COR-L47 (cell line): ENCODE measurements around the gene TMED9.
A peak's percentile ranks its signal among the peaks of the same experiment; 100 is the strongest.
"Not testable (repeated sequence)": the region's sequence is repeated elsewhere in the genome, so short reads cannot be mapped to it uniquely, and the experiment has no call there.

Experiments
- DNase-seq: peaks from one replicate; lab custom pipeline; 2025; lab: John Stamatoyannopoulos, UW

The TMED9 gene

DNA sequence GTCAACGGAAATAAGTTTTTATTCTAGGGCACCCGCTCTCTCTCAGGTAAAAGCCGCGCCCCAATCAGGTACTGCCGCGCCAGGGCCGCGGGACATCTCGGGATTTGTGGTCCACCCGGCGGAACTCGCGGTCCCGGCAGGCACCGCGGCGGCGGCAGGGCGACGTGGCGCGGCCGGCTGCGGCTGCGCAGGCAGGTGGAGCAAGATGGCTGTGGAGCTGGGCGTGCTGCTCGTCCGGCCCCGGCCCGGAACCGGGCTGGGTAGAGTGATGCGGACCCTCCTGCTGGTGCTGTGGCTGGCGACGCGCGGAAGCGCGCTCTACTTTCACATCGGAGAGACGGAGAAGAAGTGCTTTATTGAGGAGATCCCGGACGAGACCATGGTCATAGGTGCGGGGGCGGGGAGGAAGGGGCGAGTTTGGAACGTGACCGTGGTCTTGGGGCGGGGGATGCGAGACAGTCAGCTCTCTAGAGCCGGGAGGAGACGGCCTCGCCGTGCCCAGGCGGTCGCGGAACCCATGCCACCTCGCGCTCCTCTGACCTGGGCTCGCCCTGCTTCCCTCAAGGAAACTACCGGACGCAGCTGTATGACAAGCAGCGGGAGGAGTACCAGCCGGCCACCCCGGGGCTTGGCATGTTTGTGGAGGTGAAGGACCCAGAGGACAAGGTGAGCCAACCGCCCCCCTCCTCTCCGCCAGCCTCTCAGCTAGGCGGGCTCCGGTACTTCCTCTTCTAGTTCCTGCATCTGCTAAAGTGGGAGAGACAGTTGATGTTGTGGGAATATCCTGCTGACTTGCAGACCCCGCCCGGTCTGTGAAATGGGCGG is at the start of gene TMED9:
TSS of gene TMED9 (plus strand) at position 194 of the 825 bp plus-strand sequence. CDS start at position 206, 12 bp downstream.
- peak; percentile 71 for DNase-seq

- DNase-seq, result no peak
Measured at GRCh38 chr5:177542816-177543465, 49.1 kb upstream of the TMED9 start.

- DNase-seq, result no peak
Measured at GRCh38 chr5:177545487-177546257, 46.3 kb upstream of the TMED9 start.

GRCh38 chr5:177546258-177546741 is 45.7 kb upstream of the TMED9 start:
- DNase-seq, result no peak

DNA sequence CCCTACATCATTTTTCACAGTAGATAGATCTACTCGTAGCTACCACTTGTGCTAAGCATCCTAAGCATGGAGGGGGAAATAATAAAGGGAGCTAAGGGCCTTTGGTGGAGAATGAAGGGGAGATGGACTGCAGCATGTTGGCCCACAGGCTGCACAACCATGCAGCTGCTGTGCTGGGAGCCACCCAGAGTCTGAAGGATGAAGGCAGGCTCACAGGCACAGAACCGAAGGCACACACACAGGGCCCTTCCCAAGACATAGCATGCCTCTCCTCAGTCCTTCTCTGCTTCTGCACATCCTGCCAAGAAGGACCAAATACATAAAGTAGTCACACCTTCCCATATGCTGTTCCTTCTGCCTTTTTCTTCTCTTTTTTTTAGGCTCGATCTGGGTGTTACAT is 44.3 kb upstream of the TMED9 start:
- DNase-seq, result no peak

DNA sequence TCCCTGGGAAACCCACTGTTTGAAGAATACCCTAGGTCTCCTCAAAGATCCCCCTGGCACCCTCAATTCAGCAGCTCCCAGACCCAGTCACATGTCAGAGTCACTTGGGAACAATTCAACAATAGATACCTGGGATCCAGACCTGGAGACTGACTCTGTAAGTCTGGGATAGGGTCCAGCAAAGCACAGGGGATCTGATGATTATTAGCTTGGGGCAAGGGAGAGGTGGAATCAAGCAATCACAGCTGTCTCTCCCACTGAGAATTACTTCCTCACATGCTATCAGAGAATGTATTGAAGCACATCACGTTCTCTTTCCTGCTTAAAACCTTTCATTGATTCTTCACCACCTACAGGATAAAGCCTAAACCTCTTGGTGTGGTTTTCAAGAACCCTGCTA is 43.5 kb upstream of the TMED9 start:
- peak; percentile 69 for DNase-seq

- DNase-seq, result no peak
Measured at GRCh38 chr5:177550122-177550521, 41.9 kb upstream of the TMED9 start.

- no peak for DNase-seq
Measured at GRCh38 chr5:177552839-177553455, 39.1 kb upstream of the TMED9 start.

DNA sequence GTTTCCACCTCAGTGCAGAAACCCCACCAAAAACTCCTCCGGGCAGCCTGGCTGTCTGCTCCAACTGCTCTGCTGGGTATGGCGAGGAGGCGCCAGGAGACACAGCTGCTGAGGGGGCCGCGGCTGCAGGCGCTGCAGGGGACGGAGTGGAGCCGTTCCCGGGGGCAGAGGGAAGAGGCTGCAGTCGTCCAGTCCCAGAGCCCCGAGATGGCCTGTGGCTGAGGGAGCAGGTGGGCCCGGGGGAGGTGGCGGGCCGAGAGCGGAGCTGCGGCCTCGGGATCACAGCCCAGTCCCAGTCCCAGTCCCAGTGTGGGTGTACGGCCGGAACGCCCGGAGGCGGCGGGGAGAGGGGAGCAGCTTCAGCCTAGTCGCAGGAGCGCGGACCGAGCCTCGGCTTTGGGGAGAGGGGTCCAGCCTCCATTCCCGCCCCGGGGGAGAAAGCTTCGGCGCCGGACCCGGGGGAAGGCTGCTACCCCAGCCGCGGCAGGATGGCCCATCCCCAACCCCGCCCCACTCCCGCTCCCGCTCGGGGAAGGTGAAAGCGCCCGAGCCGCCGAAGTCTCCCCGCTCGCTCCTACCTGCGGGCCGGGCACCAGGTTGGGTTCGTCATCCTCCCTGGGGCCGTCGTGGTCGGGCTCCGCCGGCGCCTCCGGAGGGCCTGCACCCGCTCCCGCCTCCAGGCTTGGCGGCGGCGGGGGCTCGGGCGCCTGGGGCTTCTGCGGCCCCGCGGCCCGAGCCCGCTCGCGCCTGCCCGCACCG is 38.2 kb upstream of the TMED9 start:
- DNase-seq, result no peak

GRCh38 chr5:177554474-177555111 is 37.4 kb upstream of the TMED9 start, which contains the start of gene FAM193B:
Gene FAM193B (minus strand): TSS chr5:177554563. CDS start chr5:177554458, 105 bp downstream.
- DNase-seq, result peak; percentile 94

- DNase-seq, result no peak
Measured at GRCh38 chr5:177555228-177555627, 36.8 kb upstream of the TMED9 start.

GRCh38 chr5:177555665-177556064 is 36.3 kb upstream of the TMED9 start:
- DNase-seq, result no peak

DNA sequence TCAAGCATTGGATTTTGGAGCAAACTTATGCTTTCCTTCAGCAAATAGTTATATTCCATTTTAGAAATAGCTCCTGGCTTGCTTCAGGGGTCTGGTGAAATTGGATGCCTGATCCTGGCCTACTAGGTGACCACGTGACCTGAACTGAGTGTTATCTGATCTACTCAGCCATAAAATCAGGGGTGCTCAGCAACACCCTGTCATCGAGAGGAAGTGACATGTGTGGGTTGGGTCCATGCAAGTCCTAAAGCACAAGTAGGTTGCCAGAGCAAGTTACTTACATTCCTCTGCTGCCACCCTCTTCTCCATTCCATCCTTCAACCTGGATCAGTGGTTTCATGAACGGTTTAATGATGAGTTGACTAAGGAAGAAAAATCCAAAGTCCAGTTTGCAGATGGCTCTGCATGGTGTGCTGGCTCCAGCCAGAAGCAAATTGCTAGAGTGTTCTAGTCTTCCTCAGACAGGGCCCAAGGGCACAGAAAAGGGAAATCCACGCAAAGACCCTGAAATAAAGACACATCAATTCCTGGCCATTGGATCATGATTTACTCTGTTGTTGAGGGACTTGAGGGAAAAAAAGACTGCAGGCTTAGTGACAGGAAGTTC is 34.9 kb upstream of the TMED9 start:
- DNase-seq, result no peak

DNA sequence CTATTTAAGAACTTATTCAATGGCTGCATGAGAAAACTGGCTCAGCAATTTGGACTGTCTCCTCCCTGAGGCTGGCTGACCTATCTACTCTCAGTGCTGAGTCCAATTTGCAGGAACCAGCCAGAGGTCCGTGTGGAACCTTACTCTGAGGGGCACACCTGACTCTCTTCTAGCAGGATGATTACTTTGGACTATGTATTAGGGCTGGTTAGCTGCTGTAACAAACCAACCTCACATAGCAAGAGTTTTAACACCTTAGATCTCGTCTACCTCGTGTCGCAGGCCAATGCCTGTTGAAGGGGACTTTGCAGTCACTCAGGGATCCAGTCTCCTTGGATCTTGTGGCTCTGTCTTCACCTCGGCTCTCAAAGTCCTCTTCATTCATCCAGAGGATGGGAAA is 34.2 kb upstream of the TMED9 start:
- DNase-seq, result no peak

DNA sequence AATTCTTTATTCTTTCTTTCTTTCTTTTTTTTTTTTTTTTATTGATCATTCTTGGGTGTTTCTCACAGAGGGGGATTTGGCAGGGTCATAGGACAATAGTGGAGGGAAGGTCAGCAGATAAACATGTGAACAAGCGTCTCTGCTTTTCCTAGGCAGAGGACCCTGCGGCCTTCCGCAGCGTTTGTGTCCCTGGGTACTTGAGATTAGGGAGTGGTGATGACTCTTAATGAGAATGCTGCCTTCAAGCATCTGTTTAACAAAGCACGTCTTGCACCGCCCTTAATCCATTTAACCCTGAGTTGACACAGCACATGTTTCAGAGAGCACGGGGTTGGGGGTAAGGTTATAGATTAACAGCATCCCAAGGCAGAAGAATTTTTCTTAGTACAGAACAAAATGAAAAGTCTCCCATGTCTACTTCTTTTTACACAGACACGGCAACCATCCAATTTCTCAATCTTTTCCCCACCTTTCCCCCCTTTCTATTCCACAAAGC is 32.5 kb upstream of the TMED9 start:
- DNase-seq, result not testable (repeated sequence)

DNA sequence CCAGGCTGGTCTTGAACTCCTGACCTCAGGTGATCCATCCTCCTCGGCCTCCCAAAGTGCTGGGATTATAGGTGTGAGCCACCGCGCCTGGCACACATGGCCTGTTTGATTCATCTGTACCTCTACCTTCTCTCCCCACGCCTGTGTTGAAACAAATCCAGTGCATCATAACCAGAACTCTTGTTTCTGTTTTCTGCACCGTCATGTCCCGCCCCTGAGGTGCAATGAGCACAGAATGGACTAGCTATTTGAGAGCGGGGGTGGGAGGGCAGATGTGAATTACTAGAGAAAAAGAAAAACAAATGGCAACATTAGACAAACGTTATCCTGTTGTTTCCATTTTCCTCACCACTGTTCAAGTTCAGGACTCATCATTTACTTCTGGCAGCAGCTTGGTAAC is 27.0 kb upstream of the TMED9 start:
- DNase-seq, result no peak

DNA sequence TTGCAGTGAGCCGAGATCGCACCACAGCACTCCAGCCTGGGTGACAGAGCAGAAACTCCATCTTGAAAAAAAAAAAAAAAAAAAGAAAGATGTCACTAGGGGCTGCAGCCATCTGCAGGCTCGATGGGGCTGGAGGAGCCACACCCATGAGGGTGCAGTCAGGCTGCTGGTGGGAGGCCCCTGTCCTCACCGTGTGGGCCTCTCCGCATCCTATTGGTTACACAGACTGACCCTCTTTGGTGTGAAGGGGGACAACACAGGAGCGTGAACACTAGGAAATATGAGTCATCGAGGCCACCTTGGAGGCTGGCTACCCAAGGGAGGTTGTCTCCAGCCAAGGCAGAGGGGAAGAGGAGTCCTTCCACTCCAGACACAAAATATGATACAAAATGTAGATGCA is 23.7 kb upstream of the TMED9 start:
- no peak for DNase-seq

DNA sequence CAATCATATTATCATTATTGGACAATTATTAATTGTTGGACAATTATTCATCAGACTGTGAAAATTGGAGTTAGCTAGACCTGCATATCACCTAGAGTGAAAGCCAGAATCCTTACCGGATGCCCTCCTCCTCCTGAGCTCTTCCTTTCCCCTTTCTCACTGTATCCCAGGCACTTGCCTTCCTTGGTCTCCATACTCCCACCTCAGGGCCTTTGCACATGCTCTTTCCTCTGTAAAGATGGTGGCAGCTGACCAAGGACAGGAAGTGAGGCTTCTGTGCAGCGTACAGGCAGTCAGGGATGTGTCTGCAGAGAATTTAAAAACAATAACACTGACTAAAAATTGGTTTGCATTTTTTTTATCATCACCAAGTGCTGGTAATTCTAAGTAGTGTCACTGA is 22.1 kb upstream of the TMED9 start:
- no peak for DNase-seq

- no peak for DNase-seq
Measured at GRCh38 chr5:177575488-177575887, 16.5 kb upstream of the TMED9 start.

- DNase-seq, result peak; percentile 6
Measured at GRCh38 chr5:177576169-177576568, 15.8 kb upstream of the TMED9 start.
